HG03439 (cell line): Measurements from ENCODE around the gene INPP5A.

Experiments used
- ATAC-seq: cut with Tn5 transposase; IDR thresholded peaks from one replicate; pipeline ENCODE4 v1.9.1; 2021; ENCODE audit warnings: mild to moderate bottlenecking, moderate library complexity; ENCODE audit not compliant: unreplicated experiment

Gene INPP5A

DNA sequence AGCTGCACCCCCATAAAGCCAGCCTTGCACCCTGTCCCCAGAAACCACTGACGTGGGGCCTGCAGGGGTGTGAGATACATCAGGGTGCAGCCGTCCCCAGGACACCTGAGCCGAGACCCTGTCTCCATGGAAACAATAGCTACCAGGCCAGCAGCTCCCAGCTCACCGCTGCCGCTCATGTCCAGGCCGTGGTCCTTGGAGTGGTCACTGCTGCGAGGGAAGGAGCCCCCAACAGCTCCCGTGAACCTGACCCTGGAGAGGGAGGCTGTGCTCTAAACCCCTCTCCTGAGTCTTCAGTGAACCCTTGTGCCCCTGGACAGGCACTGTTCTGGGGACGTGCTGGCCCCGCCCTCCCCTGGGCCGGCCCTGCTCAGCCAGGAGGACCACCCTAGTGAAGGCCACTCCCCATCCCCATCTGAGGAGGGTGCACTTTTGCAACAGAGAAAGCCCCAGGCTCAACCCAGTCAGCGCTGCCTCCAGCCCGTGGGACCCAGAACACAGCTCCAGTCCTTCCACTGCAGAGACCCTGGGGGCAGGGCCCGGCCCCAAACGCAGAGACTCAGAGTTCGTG lies 19.6 kb upstream of the INPP5A start:
- no peak for ATAC-seq

DNA sequence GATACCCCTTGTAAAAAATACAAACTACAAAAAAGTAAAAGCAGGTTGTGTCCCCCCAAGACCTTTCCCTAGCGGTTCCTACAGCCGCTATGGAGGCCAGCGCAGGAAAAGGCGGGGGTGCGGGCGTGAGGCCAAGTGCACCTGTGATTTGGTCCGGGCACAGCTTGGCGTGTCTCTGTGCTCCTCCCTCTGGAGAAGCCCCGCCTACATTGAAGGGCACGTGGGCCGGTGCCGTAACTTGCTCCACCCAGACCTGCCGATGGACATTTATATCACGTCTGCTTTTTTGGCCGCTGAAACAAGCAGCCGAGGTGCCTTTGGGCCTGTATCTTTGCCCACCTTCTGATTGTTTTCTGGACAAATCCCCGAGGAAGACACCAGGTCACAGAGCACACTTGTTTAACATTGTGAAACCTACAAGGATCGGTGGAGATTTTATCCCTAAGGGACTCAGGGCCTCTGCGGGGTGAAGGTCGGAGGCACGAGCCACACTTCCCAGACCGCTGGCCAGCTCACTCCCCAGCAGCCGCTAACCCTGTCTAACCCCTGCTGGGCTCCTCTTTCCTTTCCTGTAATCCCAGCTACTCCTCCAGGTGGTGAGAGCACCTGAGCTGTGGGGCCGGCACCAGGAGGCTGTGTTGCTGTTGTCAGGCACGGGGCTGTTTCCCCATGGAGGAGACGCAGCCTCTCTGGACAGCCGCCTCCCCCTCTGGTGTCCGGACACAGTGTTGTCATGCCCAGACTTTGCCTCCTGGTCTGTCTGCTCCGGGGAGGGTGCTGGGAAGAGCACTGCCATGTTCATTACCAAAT lies 18.8 kb upstream of the INPP5A start:
- ATAC-seq, result no peak

DNA sequence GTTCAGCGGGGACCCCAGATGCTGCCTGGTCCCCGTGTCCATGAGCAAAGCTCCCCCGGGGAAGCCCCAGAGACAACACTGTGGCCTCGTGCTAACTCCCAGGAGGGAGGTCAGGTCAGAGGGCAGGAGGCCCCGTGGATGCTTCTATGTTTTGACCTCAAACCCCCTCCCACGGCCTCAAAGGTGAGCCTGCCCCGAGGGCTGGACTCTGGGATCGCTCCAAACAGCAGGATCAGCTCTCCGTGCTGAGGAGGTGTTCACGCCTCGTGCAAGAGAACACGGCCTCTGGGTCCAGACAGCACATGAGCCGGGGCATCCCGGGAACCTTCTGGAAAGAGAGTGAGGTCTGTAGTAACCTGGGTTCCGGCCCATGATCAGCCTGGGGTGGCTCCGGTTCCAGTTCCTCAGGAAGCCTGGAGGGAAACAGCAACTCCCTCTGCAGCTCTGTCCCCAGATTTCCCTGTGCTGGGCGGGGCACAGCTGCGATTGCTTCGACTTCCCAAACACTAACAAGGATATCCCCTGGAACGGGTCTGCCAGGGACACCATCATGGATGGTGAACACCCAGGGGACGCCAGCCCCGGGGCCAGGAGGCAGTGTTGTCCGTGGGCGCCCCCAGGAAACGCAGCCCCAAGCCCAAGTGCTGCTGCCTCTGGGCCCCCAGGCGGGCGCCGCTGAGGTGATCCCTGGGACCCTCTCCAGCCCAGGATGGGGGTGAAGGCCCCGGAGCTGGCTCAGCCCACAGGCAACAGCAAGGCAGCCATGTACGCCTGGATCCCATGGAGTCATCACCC lies 18.0 kb upstream of the INPP5A start:
- no peak for ATAC-seq

DNA sequence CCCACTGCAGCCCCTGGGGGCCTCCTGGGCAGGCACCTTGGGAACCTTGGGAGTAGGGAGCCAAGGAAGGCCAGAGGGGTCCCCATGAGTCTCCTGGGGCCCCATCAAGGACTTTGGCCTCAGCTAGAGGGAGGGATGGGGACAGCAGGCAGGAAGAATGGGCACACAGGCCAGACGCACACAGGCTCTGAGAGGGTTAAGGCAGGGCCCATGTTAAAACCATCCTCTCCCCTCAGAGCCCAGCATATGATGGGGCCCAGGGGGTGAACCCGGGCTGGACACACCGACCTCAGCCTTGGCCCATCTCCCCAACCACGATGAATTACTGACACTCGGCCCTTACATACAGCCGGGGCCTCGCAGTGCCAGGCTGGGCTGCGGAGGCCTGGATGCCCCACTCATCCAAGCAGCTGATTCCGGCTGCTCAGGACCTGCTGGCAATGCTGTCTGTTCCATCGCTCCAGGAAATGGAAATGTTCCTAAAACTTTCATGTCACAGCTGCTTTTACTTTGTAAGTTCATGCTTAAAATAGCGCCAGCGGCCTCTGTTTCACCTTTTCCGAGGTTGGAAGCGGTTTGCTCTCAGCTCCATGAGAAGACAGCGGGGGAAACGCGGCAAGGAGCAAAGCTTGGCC lies 17.3 kb upstream of the INPP5A start:
- no peak for ATAC-seq

DNA sequence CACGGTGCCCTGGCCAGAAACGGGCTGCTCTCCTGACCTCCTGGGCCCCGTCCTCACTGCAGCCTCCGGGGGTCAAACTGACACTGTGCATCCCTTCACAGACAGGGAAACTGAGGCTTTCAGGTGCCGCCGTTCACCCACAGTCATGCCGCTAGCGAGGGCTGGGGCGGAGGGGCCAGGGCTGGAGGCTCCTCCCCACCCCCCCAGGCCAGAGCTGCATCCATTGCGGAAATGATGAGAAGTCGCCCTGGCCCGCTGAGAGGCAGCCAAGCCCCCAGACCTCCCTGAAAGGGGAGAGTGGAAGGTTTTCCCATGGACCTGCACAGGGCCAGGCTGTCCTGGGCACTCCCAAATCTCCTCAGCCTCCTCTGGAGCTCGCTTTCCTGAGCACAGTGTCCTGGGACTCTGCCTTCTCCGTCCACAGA lies 16.5 kb upstream of the INPP5A start:
- ATAC-seq, result no peak

DNA sequence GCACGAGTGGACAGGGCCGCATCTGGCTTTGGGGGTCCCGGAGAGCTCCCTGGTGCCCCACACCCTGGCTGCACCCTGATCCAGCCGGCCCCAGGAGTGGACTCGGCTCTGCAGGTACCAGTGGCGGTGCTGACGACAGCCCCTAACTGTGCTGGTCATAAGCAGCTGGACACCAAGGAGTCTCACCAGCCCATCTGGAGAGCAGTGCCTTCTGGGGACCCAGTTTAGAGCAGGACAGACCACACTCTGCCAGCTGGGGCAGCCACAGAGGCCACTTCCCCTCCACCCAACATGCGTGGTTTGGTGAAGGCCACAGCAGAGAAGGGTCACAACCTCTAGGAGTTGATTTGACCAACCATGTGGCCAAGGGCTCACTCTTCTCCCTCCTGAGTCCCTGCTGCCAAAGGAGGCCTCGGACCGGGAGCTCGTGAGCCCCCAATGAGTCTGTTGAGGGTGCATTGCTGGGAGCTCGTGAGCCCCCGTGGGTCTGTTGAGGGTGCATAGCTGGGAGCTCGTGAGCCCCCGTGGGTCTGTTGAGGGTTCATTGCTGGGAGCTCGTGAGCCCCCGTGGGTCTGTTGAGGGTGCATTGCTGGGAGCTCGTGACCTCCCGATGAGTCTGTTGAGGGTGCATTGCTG lies 16.0 kb upstream of the INPP5A start:
- ATAC-seq, result no peak

DNA sequence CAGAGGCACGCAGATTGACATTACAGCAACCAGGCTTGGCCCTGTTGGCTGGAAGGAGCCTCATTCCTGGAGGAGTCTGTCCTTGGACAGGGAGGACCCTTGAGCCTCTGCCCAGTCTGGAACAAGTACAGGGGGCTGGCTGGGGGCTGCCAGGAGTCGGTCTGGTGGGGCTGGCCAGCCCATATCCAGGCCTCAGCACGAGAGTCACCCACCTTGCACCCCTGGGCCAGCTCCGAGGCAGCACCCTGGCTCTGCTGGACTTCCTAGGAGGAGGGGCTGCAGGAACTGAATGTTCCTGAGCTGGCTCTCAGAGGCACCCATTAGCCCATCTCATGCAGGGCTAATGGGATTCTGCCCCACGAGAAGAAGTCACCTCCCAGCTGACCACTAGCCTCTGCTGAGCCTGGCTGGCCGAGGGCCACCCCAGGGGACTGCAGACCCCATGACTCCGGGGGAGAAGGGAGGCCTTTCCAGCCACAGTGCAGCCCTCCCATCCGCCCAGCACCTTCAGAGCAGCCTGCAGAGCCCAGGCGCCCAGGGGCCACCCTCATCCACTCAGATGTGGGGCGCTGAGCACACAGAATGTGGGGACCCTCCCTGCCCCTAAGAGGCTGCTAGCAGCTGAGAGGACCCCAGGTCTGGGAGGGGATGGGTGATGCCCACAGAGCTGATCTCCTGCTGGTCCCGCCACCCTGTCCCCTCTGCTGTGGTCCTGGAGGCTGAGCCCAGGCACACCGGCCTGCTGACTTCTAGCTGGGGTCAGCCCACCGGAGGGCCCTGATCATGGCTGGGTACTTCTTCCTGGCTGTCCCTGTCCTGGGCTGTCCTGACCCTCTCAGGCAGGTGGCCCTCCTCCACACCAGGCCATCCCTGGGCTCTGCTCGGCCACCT lies 14.8 kb upstream of the INPP5A start:
- no peak for ATAC-seq

DNA sequence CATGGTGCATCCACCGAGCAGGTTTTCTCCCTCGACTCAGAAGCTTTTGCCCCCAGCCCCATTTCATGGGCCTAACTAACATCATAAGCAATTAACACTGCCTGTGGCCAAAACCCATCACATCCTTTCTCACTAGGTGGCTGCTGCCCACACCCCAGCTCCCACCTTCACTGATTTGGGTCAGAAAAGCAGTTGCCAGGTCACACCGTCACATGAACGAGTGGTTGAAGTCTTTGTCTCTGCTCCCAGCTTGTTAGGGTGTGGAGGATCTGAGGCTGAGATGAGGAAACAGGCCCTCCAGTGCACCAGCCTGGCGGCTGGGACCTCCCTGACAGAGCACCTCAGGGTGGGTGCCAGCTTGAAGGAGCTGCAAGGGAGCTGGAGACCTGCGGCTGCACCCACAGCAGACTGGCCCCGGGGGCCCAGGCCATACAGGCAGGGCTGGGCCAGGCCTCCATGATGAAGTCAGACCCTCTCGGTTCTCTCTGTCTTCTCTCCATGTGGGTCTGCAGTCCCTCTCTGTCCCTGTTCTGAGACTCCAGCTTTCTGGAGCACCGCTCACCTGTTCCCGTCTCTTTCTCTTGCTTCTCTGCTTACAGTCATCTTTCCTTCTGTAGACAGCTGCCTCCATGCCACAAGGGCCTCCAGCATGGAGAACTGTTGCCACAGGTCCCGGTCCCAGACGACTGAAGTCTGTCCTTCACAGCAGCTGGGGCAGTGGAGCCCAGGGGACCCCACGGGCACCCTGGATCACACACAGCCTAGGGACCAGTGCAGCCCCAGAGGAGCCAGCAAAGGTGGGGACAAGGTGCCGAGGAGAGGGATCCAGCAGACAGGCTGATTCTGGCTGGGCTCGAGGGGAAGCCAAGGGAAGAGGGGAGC lies 13.8 kb upstream of the INPP5A start:
- ATAC-seq, result no peak

DNA sequence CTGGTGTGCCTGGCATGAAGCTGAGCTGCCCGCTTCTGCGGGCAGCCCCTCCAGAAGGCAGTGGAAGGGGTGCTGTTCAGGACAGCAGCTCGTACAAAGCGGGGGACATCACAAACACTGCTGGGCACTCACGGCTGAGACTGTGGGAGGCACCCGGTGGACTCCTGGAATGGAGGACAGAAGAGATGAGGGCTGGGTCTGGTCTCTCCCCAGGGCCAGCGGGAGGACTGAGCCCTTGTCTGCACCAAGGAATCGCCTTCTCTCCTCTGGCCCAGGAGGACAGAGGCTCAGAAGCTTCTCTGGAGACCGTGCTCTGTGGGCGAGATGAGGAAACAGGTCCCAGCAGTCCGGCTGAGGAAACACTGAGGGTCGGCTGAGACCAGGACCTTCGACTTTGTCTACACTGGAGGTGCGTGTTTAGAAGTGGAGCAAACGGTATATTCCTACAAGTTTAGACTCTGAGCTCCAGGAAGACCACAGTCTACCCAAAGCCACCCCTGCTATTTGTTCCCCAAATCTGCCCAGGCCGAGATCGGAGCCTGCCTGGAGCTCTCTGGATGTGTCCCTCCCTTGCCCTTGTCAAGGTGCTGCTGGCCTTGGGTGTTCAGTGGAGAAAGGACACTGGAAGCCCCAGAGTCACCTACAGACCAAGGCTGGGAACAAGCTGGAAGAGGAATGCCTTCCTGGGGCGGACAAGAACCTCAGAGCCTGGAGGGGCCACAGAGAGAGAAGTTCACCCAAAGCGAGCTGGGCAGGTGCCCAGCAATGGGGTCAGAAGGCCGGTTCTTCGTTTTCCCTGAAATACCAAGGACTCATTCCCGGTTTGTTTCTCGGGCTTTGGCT lies 12.9 kb upstream of the INPP5A start:
- no peak for ATAC-seq

DNA sequence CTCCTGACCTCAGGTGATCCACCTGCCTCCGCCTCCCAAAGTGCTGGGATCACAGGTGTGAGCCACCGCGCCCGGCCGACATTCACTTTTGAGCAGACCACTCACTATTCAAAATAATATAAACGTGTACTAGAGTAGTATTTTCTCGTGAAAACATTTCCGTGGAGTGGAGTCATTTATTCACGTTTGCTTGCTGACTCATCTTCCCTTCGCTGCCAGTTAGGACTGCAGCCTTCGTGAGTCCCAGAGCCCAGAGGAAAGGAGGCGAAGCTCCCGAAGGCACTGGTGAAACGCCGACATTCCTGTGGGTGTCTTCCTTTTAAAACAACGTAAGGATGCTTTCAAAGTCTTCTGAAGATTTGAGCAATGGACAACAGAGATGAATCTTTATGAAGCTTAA lies 10.9 kb upstream of the INPP5A start:
- no peak for ATAC-seq

DNA sequence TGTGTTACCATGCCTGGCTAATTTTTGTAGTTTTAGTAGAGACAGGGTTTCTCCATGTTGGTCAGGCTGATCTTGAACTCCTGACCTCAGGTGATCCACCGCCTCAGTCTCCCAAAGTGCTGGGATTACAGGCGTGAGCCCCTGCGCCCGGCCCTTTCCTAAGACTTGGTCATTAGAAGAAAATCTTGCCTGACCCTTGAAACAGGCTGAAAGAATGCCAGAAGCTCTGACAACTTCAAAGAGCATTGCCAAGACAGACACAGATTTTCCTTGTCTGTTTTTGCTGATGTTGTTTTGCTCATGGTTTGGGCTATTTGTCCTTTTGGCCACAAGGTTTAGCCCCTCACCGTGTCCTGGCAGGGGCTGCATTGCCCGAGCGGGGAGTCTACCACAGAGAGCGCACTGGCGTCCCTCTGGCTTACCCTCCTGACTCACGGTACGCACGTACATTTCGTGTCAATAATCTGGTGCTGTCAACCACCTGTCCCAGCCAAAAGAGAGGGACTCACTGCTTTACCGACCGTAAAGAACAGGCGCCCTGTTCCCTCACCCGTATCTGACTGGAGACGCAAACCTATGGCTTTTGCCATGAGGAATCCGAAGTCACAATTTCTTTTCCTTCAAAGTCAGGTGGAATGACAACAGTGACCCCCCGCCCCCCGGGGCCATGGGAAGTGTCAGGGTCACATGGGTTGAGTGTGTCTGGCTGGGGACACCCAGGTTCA lies 10.1 kb upstream of the INPP5A start:
- no peak for ATAC-seq

DNA sequence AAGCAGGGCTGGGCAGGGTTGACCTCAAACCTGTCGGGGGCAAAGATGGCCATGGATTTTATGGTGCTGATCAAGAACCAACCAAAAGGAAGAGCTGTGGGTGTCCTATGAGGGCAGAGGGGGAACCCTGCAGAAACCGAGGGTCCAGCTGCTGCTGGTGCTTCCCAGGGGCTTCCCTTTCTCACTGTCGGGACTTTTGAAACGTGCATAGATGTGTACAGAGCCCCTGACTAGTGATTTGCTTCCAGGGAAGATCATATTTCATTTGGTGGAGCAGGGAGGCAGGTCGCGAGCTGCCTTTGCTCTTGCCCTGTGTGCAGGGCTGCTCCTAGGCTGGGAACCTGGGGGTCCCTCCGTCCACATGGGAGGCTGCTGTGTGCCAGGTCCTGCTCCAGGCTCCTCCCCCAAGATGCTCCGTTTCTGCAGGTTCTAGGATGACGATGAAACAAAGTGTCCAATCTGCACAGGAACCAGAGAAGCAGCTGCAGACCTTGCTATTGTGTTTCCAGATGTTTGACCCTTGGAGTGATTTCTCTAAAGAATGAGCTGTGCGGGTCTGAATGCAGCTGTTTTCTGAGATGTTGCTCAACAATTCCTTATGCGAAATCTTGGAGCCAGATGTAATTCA lies 9.4 kb upstream of the INPP5A start:
- no peak for ATAC-seq

DNA sequence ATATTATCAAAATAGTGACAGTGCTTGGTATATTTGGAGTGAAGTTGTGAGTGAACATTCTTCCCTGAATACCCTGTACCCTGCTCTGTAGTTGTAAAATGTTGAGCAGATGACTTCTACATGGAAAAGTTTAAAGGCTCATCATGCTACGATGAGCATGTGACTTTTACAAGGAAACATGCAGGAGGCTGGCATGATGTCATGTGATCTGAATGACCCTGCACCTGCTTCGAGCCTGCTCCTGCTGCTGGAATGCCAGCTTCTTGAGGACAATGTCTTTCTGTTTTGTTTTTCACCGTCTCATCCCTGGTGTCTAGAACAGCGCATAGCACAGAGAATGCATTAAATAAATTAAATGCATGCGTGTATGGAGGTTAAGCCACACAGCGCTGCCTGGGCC lies 5.4 kb upstream of the INPP5A start:
- ATAC-seq, result no peak

DNA sequence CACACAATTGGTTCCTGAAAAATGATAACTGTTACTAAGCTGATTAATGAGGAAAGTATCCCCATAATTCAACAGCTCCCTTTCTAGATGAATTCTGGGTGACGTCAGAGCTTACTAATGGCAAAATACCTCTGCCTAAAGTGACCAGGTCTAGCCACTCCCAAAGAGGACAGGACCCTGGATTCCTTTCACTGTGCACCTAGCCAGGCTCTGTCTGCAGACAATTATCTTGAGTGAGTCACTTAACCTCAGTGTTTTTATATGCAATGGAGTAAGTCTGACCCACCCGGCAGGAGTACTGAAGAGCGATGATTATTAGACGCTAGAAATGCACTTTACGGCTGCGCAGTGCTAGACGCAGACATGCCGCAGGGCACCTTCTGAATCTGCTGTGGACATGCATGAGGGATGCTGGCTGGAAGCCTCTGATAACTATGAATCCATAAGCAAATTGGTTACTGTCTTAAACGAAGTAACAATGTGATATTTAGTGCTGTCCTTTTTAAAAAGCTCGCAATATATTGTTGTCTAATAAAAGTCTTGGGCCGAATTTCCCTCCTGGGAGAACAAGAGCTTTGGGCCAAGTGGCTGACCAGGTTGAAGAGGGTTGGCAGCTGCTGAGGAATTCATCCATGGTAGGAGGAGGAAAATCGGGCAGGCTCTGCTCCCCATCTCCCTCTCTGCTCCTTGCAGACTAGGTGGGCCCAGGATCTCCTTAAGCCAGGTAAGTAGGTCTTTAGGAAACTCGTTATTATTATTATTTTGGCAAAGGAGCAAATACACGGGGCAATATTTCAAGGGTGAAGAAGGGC lies 4.6 kb upstream of the INPP5A start:
- no peak for ATAC-seq

DNA sequence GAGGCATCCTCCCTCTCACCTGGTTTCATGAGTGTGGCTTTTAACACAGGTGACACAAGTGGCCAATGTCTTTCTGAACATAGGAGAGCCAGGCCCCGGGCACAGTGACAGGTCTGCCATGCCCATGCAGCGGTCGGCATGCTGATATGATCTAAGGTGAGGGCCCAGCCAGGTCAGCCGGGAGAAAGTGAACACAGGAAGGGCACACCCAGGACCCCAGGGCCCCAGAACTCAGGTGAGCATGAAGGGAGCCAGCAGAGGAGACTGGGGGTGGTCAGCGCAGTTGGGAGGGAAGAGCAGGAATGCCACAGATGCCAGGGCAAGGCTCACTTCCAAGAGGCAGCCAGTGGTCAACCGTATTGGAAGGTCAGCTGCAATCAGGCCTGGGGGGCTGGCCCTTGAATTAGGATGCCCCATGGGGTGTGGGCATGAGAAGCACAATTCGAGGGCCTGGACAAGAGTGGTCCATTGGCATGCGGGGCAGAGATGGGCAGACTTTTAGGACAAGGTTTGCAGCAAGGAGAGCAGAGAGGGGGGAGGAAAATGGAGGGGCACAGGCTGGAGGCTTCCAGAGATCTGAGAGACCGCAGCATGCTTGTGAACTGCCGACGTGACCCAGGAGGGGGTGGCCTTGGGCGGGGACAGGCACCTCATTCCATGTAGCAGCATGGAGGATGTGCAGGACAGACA lies 3.9 kb upstream of the INPP5A start:
- no peak for ATAC-seq
